Hematopoietic multipotent progenitor cell treated with erythropoietin and hydrocortisone succinate and interleukin-3 and kit ligand, for 6 days (in vitro differentiated cells): ENCODE data around the gene LYZL1.
A peak's percentile ranks its signal among the peaks of the same experiment; 100 is the strongest.
"Not testable (repeated sequence)": the region's sequence is repeated elsewhere in the genome, so short reads cannot be mapped to it uniquely, and the experiment has no call there.

Source experiments
- DNase-seq: peaks from one replicate; pipeline ENCODE4 v3.0.0-alpha.2; 2015

LYZL1 gene

DNA sequence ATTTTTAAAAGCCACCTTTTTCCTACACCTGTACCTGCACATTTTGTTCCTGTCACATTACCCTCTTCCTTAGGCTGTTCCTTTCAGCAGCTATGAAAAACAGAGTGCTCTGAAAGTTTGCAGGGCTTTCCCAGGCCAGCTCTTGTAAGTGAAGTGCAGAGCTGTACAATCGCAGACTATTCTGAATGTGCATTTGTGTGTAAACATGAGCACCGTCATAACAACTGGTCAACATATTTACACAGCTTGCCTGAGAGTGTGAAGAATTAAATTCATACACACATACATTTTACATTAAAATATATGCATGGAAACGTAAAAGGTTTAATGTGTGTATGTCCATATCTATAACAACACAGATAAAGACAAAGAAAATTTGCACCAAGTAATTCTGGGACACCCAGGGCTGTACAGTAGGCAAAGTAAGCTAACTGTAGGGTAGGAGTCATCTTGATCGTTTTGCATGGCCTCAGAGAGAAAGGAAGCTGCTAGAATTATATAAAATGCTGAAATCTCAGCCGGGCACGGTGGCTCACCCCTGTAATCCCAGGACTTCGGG is 23.6 kb upstream of the LYZL1 start:
- DNase-seq = no peak

DNA sequence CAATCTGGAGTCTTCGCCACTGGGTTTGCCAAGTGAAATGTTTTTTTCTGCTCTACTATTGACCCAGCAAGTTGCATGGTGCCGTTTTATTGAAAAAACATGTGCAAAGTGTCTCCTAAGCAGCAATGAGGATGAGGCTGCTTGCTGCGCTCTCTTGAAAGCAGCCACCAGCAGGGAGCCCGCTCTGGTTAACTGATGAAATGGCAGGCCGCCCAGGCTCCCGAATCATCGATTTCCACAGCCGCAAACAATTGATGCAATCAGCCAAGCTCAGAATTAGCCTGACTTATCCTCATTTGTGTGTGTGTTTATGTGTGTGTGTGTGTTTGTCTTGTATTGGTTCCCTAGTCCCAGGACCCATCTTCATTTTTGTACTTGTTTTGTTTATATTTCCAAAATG is 22.2 kb upstream of the LYZL1 start:
- DNase-seq = no peak

DNA sequence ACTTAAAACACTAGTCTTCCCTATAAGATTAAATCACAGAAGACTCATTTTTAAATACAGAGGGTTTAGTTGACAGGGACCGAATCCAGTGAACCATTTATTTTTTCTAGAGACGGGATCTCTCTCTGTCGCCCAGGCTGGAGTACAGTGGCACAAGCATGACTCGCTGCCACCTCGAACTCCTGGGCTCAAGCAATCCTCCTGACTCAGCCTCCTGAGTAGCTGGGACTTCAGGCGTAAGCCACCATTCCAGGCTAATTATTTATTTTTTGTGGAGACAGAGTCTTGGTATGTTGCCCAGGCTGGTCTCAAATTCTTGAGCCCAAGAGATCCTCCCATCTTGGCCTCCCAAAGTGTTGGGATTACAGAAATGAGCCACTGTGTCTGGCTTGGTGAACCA is 20.9 kb upstream of the LYZL1 start:
- DNase-seq = no peak

DNA sequence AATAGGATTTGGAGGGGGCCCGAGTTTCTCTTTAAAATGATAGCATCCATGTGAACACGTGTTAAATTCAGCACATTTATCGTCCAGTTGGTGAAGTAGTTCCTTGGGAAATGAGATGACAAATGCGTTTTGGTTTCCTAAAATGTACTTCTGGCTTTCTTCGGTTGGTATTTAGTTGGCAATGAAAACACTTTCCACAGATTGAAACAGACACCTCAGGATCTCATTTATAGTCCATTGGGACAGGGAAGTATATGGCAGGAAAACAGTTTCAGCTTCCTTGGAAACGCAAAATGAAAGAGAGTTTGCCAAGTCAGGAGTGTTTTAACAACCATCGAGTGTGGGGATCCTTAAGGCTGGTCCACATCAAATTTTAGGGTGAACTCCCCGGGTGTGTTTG is 19.4 kb upstream of the LYZL1 start:
- DNase-seq = no peak

DNA sequence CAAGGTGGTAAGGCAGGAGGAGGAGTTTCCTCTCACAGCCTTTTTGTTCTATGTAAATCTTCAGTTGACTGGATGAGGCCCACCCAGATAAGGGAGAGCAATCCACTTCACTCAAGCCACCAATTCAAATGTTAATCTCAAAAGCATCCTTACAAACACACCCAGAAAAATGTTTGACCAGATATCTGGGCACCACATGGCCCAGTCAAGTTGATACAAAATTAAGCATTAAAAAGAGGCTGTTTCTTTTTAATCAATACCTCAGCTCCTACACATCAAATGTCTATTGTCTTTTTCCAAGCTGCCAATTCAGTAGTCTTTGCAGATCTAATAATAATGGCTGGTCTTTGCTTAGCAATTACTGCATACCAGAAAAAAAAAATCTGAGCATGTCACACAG is 18.0 kb upstream of the LYZL1 start:
- no peak for DNase-seq

DNA sequence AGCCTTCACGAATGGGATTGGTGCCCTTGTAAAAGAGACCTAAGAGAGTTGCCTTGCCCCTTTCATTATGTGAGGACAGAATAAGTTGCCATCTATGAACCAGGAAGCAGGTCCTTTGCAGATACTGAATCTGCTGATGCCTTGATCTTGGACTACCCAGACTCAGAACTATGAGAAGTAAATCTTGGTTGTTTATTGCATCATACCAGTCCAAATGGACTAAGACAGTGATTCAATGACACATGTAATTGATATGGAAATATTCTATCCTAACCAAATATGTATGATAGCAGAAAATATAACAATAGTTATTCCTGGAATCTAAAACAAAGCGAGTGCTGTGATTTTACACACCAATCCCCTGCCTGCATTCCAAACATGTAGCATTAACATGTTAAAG is 17.0 kb upstream of the LYZL1 start:
- no peak for DNase-seq

DNA sequence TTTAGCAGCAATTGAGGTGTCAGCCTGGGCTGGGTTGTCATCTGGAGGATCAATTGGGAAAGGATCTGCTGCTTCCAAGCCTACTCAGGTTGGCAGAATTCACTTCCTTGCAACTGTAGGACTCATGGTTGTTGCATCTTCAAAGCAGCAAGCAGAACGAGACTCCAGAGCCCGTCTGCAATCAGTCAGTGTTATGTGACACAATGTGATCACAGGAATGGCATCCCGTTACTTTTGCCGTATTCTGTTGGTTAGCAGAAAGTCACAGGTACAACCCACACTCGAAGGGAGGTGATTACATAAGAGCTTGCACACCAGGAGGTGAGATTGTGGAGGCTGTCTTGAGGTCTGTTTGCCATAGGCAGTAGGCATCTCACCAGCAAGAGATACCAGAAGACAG is 15.4 kb upstream of the LYZL1 start:
- DNase-seq = no peak

DNA sequence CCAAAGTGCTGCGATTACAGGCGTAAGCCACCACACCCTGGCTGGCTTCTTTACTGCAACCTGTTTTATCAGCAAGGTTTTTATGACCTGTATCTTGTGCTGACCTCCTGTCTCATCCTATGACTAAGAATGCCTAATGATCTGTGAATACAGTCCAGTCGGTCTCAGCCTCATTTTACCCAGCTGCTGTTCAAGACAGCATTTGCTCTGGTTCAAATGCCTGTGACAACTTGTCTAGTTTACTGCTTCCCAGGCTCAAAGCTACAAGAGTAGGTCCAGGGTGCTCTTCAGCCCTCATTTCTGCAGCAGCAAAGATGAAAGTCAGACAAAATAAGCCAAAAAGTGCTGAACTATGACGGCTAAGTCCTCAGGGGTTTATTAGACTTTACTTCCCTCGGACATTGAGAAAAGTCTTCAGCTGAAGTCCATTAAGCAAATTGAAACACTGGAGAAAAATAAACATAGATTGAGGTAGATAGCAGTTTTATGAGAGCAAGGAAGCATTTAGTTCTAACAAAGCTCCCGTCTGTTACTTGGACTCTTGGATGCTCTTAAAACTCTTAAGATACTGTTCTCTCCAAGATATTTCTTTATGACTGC is 12.5 kb upstream of the LYZL1 start:
- DNase-seq = no peak

DNA sequence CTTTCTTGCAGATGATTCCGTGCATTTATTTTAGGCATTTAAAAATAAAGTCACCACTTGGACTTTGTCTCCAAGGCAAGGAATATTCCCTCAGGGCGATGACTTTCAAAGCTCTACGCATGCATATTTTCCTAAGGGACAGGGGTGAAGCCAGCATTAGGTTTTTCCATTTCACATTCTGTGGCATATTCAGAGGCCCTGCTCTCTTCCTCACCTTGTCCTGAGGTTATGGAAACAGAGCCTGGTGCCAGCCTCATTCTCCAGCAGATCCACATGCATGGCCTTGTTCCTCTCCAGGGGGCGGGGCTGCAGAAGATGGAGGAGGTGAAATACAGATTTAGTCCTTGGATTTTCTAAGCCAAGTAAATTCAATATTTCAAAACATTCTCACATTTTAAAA is 11.6 kb upstream of the LYZL1 start:
- no peak for DNase-seq

DNA sequence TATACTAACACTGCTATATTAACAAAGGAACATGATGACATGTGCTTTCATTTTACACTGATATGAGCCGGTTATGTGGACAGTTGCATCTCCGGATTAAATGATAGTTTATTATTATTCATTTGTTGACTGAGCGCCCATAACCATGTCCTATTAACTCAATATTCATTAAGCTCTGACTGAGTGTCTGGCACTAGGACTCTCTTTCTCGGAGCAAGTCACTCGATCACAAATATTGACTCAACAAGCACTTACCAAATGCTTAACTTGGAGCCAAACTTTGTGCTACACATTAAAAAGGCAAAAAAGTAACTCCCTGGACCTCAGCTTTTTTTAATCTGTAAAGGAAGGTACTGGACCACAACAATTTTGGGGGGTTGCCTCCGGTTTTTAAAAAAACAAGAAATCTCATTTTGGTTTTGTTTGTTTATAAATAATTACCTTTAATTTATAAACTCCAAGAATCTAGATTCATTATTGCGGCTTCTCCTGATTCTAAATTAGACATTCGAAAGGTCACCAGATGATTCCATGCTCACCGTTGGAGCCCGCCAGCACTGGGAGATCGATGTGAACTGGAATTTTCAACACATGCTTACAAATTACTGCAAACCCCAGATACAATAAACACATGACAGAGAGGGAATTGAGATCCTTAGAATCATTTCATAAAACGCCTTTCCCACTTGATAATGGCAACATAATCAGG is 8.9 kb upstream of the LYZL1 start:
- no peak for DNase-seq

DNA sequence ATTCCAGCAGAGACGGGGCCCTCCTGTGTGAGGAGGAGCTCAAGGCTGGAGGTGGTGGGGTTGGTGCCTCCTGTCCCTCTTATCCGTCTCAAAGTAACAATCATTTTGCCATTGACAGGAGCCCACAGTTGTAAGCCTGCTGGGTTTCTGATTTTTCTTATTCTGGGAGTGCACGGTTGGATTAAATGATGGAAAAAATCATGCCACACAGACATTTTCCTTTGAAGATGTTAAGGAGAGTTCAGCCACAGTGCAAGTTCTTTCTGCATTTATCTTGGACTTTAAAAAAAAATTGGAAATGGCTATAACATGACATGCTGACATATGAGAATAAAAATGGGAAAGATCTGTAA is 8.4 kb upstream of the LYZL1 start:
- no peak for DNase-seq

DNA sequence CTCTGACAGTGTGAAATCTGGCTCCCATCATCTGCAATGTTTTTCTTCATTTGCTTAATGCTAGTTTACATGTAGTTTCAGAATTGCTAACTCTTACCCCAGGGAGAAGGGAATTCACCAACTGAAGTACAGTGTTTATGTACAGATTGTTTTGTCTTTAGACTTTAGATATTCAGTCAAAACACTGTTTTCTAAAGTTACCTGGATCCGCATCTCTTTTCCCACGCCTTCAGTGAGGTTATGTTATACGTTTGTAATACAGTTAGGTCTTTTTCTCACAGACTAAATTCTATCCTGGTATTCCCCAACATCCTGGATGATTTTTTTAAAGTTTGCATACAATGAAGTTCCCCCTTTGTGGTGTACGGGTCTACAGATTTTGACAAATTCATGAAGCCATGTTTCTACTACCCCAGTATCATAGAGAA is 3.2 kb upstream of the LYZL1 start:
- no peak for DNase-seq

DNA sequence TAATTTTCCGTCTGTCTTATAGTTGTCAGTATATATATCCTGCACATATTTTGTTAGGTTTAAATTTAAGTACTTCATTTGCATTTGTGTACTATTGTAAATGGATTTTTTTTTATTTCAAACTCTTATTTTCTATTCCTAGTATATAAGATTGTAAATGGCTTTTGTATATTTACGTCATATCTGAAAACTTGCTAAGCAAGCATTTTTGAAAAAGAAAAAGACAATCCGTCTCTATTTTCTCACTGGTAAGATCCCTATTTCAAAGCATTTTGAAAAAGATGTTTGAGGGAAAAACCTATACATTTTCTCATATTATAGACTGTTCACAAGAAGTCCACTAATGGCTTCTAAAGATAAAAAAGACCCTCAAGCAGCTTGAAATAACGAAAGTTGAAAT is 1.2 kb upstream of the LYZL1 start:
- DNase-seq = no peak

DNA sequence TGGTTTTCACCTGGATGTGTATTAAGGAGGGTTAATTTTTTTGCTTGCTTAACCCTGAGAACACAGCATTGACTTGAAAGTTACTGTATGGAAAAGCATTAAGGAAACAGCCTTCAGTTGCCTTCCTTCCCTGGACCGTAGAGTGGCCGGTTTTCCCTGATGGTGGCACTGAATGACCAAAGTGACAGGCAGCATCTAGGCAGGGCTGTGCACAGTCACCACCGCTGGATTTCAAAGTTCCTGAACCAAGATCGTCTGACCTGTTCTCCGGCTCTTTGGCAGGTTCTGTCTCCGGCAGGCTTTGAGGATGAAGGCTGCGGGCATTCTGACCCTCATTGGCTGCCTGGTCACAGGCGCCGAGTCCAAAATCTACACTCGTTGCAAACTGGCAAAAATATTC is 2.7 kb downstream of the LYZL1 start:
- DNase-seq = not testable (repeated sequence)

DNA sequence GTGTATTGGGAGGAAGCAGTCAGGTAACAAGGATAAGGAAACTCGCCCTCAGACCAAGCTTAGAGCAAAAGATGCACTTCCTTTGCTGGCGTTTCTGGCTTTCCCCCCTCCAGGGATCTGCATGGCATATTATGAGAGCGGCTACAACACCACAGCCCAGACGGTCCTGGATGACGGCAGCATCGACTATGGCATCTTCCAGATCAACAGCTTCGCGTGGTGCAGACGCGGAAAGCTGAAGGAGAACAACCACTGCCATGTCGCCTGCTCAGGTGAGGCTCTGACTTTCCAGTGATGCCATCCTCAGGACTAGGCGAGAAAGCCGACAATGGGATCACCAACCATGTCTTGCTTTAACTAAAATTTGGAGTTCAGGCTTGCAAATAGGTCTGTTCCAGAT is 3.5 kb downstream of the LYZL1 start:
- not testable (repeated sequence) for DNase-seq

DNA sequence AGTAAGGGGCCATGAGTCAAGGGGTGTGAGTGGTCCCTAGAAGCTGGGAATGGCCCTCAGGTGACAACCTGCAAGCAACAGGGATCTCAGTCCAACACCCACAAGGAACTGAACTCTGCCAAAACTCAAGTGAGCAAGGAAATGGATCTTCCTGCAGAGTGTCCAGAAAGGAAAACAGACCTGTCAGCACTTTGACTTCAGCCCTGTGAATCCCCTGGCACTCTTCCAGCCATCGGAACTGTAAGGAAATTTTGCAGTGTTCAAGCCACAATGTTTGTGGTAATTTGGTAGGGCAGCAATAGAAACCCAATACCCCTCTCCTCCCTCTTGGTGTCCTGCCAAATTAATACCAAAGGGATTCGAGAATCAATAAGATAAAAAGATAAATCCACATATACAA is 6.9 kb downstream of the LYZL1 start:
- no peak for DNase-seq

DNA sequence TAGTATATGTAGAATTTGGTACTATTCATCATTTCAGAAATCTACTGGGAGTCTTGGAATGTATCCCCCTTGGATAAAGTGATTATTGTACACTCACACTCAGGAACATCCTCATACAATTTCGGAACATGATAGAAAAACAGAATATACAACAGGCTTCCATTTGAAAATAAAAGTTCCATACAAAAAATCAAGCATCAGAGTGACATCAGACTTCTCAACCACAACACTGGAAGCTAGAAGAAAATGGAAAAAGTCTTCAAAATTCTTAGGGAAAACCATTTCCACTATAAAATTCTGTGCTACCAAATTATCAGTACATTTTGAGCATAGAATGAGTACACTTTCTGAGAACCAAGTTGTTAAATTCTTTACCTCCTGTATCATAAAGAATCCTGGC is 8.8 kb downstream of the LYZL1 start:
- DNase-seq = no peak

DNA sequence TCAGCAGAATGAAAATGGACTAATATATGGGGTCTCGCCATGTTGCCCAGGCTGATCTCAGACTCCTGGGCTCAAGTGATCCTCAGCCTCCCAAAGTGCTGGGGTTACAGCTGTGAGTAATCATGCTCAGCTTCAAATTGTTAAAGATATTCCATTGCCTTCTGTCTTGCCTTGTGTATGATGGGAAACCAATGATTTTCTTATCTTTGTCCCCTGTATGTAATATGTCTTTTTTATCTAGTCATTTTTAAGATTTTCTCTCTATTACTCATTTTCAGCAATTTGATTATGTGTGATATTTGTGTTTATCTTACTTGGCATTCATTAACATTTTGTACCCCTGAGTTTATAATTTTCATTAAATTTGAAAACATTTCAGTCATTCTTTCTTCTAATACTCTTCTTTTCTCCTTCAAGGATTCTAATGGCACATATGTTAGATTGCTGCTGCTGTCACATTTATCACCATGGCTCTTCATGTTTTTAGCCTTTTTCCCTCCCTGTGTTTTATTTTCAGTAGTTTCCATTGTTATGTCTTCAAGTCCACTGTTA is 12.6 kb downstream of the LYZL1 start:
- no peak for DNase-seq

DNA sequence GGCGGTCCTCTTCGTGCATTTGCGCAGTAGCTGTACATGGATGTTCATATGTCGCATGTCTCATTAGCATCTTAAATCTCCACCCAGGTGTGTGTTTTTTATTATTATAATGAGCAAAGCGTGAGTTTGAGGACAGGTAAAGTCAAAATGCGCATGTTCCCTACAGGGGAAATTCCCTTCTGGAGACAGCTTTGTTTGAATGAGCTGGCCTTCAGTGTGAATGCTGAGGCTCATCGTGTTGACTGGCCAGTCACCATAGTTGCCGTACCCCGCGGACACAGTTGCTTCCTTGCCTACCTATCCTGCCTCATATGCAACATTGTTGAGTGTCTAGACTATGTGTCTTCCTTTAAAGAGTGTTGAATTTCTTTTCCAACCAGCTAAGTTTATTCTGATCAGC is 13.6 kb downstream of the LYZL1 start:
- DNase-seq = no peak

DNA sequence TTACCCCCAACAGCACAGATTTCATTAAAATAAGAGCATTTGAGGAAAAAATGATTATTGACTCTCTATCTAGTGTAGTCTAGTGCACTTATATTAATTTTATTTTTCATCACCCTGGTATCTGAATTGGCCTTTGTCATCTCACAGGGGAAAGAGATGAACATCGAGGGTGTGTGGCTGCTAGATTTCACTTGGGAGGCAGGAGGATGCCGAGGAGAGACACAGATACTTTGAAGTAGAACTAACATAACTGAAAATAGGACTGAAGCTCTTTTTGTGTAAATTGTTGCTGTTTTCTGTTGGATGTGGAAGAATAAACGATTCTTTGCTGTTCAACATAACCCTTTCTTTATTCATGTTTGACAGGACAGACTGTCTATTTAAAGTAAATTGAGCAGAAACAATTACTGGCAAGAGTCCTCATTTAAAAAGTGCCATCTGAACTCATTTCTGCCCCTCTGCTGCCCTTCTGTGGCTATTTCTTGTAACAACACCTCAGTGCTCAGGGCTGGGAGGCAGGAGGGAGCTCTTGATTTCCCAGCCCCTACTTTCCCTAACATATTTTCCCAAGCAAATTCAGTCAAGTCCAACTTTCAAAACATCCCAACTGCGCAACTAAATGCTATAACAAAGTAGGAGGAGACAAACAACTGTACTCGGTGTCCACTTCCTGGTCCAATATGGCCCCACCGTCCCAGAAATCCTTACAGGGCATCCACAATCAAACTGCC is 15.6 kb downstream of the LYZL1 start:
- peak; percentile 80 for DNase-seq

DNA sequence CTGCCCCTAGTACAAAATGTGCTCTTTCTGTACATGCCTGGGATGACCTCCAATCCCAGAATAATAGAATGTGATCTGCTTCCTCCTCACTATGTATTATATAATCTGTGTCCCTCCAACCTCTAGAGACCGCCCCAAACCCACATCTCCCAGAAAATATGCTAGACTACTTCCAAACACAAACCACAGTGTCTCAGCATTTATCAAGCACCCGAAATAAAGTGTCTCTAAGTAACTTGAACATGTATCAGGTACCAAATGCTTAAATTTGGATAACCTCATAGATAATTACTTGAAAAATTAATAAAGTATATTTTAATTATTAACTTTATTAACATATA is 16.1 kb downstream of the LYZL1 start:
- no peak for DNase-seq

DNA sequence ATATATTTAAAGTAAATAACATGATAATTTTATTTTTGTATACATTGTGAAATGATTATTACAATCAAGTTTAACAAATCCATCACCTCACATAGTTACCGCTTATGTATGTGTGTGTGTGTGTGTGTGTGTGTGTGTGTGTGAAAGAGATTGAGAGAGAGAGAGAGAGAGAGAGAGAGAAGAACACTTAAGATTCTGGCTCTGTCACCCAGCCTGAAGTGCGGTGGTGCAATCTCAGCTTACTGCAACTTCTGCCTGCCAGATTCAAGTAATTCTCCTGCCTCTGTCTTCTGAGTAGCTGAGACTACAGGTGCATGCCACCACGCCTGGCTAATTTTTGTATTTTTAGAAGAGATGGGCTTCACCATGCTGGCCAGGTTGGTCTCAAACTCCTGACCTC is 17.8 kb downstream of the LYZL1 start:
- DNase-seq = no peak

DNA sequence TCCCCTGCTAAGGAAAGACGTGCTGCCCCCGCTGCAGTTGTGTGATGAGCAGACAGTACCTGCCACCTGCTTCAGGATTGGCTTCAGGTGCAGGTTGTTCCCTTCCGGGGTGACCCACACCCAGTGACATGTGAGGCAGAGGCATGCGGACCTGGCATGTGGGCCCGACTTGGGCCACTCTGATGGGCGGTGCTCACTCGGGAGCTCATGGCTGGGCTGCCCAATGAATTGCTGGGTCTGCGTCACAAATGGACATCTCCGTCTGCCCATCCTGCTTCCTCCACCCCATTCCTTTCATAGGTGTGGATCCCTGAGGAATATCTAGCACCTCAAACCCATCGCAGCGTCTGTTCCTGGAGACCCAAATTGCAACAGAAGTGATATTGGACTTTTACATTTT is 19.3 kb downstream of the LYZL1 start:
- not testable (repeated sequence) for DNase-seq

DNA sequence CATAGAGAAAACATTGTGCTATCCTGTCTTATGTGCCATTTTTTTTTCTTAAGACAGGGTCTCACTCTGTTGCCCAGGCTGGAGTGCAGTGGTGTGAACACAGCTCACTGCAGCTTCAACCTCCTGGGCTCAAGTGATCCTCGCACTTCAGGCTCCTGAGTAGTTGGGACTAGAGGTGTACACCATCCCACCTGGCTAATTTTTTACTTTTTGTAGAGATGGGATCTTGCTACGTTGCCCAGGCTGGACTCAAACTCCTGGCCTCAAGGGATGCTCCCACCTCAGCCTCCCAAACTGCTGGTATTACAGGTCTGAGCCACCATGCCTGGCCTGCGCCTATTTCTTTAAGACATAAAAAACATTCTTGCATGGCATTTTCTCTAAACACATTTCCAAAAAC is 20.6 kb downstream of the LYZL1 start:
- no peak for DNase-seq
